Parathyroid adenoma (tissue), 2 donors: ENCODE measurements around the gene PDIA5.
"Not testable (repeated sequence)": the region's sequence is repeated elsewhere in the genome, so short reads cannot be mapped to it uniquely, and the experiment has no call there.

ENCODE experiments used
- H2AFZ ChIP-seq: fragments of 300-600 bp; sonication (generic); one replicate; pipeline ENCODE4 v1.7.0; 2017; ENCODE audit warnings: antibody characterized with exemption, mild to moderate bottlenecking
- H3K27ac ChIP-seq: fragments of 300-600 bp; sonication (generic); one replicate; pipeline ENCODE4 v1.7.0; 2017
- H3K27me3 ChIP-seq: fragments of 300-600 bp; sonication (generic); one replicate; pipeline ENCODE4 v1.7.0; 2017; ENCODE audit warnings: low read length; ENCODE audit not compliant: control insufficient read depth, insufficient read depth
- H3K36me3 ChIP-seq: fragments of 300-600 bp; sonication (generic); one replicate; pipeline ENCODE4 v1.7.0; 2017; ENCODE audit warnings: low read length; ENCODE audit not compliant: control insufficient read depth, insufficient read depth
- H3K4me1 ChIP-seq: fragments of 300-600 bp; sonication (generic); one replicate; pipeline ENCODE4 v1.7.0; 2017; ENCODE audit warnings: control low read depth
- H3K4me2 ChIP-seq: fragments of 300-600 bp; sonication (generic); one replicate; pipeline ENCODE4 v1.7.0; 2017; ENCODE audit warnings: low read length
- H3K4me3 ChIP-seq: fragments of 300-600 bp; sonication (generic); one replicate; pipeline ENCODE4 v1.7.0; 2017; ENCODE audit warnings: low read depth, low read length
- H3K79me2 ChIP-seq: fragments of 300-600 bp; sonication (generic); one replicate; pipeline ENCODE4 v1.7.0; 2017; ENCODE audit warnings: control low read depth
- H3K9ac ChIP-seq: fragments of 300-600 bp; sonication (generic); one replicate; pipeline ENCODE4 v1.7.0; 2017; ENCODE audit warnings: mild to moderate bottlenecking
- H3K9me3 ChIP-seq: fragments of 300-600 bp; sonication (generic); one replicate; pipeline ENCODE4 v1.7.0; 2017; ENCODE audit warnings: low read length; ENCODE audit not compliant: control insufficient read depth
- TF ChIP-seq, protein P1 (sequence below): fragments of 300-600 bp; sonication (generic); IDR thresholded peaks from one replicate; pipeline ENCODE4 v1.7.0; 2017; ENCODE audit warnings: antibody characterized with exemption, mild to moderate bottlenecking
- donor health status: primary hyperparathyroidism.

Gene PDIA5

GRCh38 chr3:123111640-123112039 is 44.8 kb downstream of the PDIA5 start:
- H3K27ac ChIP-seq, result no peak overlapping the region
- no peaks in the 10 kb centered on the region for H3K9me3 ChIP-seq
- no peaks in the 10 kb centered on the region for H3K79me2 ChIP-seq
- TF ChIP-seq, protein P1, sequence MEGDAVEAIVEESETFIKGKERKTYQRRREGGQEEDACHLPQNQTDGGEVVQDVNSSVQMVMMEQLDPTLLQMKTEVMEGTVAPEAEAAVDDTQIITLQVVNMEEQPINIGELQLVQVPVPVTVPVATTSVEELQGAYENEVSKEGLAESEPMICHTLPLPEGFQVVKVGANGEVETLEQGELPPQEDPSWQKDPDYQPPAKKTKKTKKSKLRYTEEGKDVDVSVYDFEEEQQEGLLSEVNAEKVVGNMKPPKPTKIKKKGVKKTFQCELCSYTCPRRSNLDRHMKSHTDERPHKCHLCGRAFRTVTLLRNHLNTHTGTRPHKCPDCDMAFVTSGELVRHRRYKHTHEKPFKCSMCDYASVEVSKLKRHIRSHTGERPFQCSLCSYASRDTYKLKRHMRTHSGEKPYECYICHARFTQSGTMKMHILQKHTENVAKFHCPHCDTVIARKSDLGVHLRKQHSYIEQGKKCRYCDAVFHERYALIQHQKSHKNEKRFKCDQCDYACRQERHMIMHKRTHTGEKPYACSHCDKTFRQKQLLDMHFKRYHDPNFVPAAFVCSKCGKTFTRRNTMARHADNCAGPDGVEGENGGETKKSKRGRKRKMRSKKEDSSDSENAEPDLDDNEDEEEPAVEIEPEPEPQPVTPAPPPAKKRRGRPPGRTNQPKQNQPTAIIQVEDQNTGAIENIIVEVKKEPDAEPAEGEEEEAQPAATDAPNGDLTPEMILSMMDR, result no peak
- H3K4me3 ChIP-seq, result no peak overlapping the region
- H3K27me3 ChIP-seq, result no peaks in the 10 kb centered on the region
- H3K36me3 ChIP-seq, result no peaks in the 10 kb centered on the region
- H3K4me1 ChIP-seq, result no peaks in the 10 kb centered on the region
- H3K9ac ChIP-seq, result no peak overlapping the region
- no peak overlapping the region for H2AFZ ChIP-seq
- no peak overlapping the region for H3K4me2 ChIP-seq

DNA sequence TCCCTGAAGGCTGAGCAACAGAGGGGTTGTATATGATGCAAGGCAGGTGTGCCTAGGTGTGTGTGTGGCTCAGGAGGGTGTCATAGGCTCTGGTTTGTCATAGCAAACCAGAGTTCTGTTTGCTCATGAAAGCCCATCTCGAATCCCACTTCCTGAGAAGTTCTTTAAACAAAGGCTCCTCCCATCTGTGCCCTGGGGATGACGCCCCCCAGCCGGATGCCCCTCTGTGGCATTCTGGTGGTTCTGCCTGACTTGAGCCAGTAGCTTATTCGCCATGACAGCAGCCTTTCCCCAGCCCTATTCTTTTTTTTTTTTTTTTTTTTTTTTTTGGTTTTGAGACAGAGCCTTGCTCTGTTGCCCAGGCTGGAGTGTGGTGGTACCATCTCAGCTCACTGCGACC is 45.4 kb downstream of the PDIA5 start:
- Histone ChIP-seq H3K9me3 (no peaks in the 10 kb centered on the region), H3K4me1 (no peaks in the 10 kb centered on the region), H3K27ac (no peak overlapping the region), H3K79me2 (no peaks in the 10 kb centered on the region), H2AFZ (no peak overlapping the region), H3K27me3 (no peaks in the 10 kb centered on the region), H3K4me2 (no peak overlapping the region), H3K4me3 (no peak overlapping the region), H3K36me3 (no peaks in the 10 kb centered on the region), H3K9ac (no peak overlapping the region)
- TF ChIP-seq, protein P1, result no peak

GRCh38 chr3:123112656-123113055 is 45.8 kb downstream of the PDIA5 start:
- not testable (repeated sequence) for H3K9me3 ChIP-seq, H3K27me3 ChIP-seq, H3K9ac ChIP-seq, H2AFZ ChIP-seq, H3K79me2 ChIP-seq, H3K27ac ChIP-seq, H3K4me2 ChIP-seq, H3K4me3 ChIP-seq, H3K36me3 ChIP-seq, H3K4me1 ChIP-seq

DNA sequence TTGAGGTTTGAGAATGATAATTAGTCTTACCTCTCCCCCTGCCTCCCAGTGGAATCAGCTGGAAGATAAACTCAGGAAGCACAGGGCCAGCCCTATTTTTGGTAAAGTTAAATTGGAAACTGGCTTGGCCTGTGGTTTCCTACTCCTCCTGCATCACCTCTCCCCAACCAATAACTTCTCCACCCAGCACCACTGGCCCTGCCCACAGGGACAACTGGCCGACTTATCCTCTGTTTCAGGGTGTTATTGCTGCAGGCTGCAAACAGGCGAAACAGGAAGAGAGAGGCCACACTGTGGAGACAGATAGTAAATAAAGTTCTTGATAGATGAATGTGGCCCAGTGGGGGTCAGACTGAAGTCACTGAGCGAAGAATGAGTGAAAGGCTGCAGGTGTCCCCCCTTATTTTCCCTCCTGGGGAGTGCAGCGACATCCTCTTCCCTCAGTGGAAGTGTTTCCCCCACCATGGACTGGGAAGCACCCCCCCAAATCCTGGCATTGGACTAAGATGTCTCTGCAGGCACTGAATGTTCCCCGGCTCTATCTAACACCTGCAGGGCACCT is 47.1 kb downstream of the PDIA5 start:
- TF ChIP-seq, protein P1, result no peak
- no peaks in the 10 kb centered on the region for H3K9me3 ChIP-seq
- H2AFZ ChIP-seq, result no peak overlapping the region
- no peak overlapping the region for H3K9ac ChIP-seq
- H3K4me3 ChIP-seq, result no peak overlapping the region
- H3K36me3 ChIP-seq, result no peaks in the 10 kb centered on the region
- H3K4me2 ChIP-seq, result no peak overlapping the region
- no peak overlapping the region for H3K27ac ChIP-seq
- no peaks in the 10 kb centered on the region for H3K27me3 ChIP-seq
- no peaks in the 10 kb centered on the region for H3K79me2 ChIP-seq
- H3K4me1 ChIP-seq, result no peaks in the 10 kb centered on the region

- no peaks in the 10 kb centered on the region for H3K9me3 ChIP-seq
Measured at GRCh38 chr3:123116116-123116515, 49.3 kb downstream of the PDIA5 start.

More at GRCh38 chr3:123116116-123116515, 49.3 kb downstream of the PDIA5 start:
- Histone ChIP-seq H2AFZ (no peak overlapping the region), H3K27ac (no peak overlapping the region), H3K27me3 (no peaks in the 10 kb centered on the region), H3K36me3 (no peaks in the 10 kb centered on the region), H3K79me2 (no peaks in the 10 kb centered on the region), H3K4me1 (no peaks in the 10 kb centered on the region), H3K4me2 (no peak overlapping the region), H3K4me3 (no peak overlapping the region), H3K9ac (no peak overlapping the region)
- TF ChIP-seq, protein P1, result no peak
